Measurements from ENCODE around the gene PTPRE. TPM values are rescaled to one million over a fixed set of nuclear protein-coding genes. Genes with fewer than 3 reads are reported as not detected.
A peak's percentile ranks its signal among the peaks of the same experiment; 100 is the strongest.

PTPRE gene
- total and polyA plus RNA-seq, 9 donors, result 3.3 to 6.3 (median 4.4) TPM

GRCh38 chr10:128042131-128042610 is 135.3 kb downstream of the PTPRE start:
- WGBS (ENCODE audit: insufficient coverage), result 80% methylated on average over 13 of the region's 17 CpGs
- H3K4me1 ChIP-seq (ENCODE audit: control insufficient read depth, insufficient read depth, low read length), result no peaks in the 10 kb centered on the region

GRCh38 chr10:128043259-128044045 is 136.5 kb downstream of the PTPRE start:
- Histone ChIP-seq H3K9me3 (replicated peaks; ENCODE audit: control insufficient read depth, low read depth, low read length) (no peaks in the 10 kb centered on the region), H3K27me3 (ENCODE audit: control insufficient read depth, insufficient read depth, low read length) (no peaks in the 10 kb centered on the region)
- 65% methylated on average over 8 of the region's 18 CpGs for WGBS (ENCODE audit: insufficient coverage)

More at GRCh38 chr10:128042131-128042610, 135.3 kb downstream of the PTPRE start:
- no peak for DNase-seq
- Histone ChIP-seq H3K4me3 (ENCODE audit: low read length) (no peak overlapping the region), H3K27me3 (ENCODE audit: control insufficient read depth, insufficient read depth, low read length) (no peaks in the 10 kb centered on the region), H3K36me3 (ENCODE audit: control insufficient read depth, insufficient read depth, low read length) (no peaks in the 10 kb centered on the region), H3K27ac (ENCODE audit: low read length) (no peak overlapping the region), H3K9me3 (replicated peaks; ENCODE audit: control insufficient read depth, low read depth, low read length) (no peaks in the 10 kb centered on the region)

GRCh38 chr10:128044186-128044585 is 137.3 kb downstream of the PTPRE start:
- Histone ChIP-seq H3K27me3 (ENCODE audit: control insufficient read depth, insufficient read depth, low read length) (no peaks in the 10 kb centered on the region), H3K36me3 (ENCODE audit: control insufficient read depth, insufficient read depth, low read length) (no peaks in the 10 kb centered on the region), H3K4me3 (ENCODE audit: low read length) (no peak overlapping the region), H3K4me1 (ENCODE audit: control insufficient read depth, insufficient read depth, low read length) (no peaks in the 10 kb centered on the region), H3K27ac (ENCODE audit: low read length) (no peak overlapping the region), H3K9me3 (replicated peaks; ENCODE audit: control insufficient read depth, low read depth, low read length) (no peaks in the 10 kb centered on the region)
- DNase-seq, result no peak
- 87% methylated on average over 2 of the region's 3 CpGs for WGBS (ENCODE audit: insufficient coverage)

More at GRCh38 chr10:128043259-128044045, 136.5 kb downstream of the PTPRE start:
- Histone ChIP-seq H3K36me3 (ENCODE audit: control insufficient read depth, insufficient read depth, low read length) (no peaks in the 10 kb centered on the region), H3K4me3 (ENCODE audit: low read length) (no peak overlapping the region), H3K27ac (ENCODE audit: low read length) (no peak overlapping the region), H3K4me1 (ENCODE audit: control insufficient read depth, insufficient read depth, low read length) (no peaks in the 10 kb centered on the region)
- DNase-seq, result no peak

- WGBS (ENCODE audit: insufficient coverage), result 81% methylated on average over 11 of the region's 16 CpGs
- Histone ChIP-seq H3K4me1 (ENCODE audit: control insufficient read depth, insufficient read depth, low read length) (no peaks in the 10 kb centered on the region), H3K36me3 (ENCODE audit: control insufficient read depth, insufficient read depth, low read length) (peaks cover 4% of the 10 kb centered on the region), H3K9me3 (replicated peaks; ENCODE audit: control insufficient read depth, low read depth, low read length) (no peaks in the 10 kb centered on the region), H3K4me3 (ENCODE audit: low read length) (no peak overlapping the region), H3K27ac (ENCODE audit: low read length) (no peak overlapping the region), H3K27me3 (ENCODE audit: control insufficient read depth, insufficient read depth, low read length) (no peaks in the 10 kb centered on the region)
- no peak for DNase-seq
These were observed 138.3 kb downstream of the PTPRE start for GRCh38 chr10:128044961-128045832.

GRCh38 chr10:128045833-128046120 is 138.9 kb downstream of the PTPRE start:
- no peaks in the 10 kb centered on the region for H3K9me3 ChIP-seq (replicated peaks; ENCODE audit: control insufficient read depth, low read depth, low read length)
- H3K36me3 ChIP-seq (ENCODE audit: control insufficient read depth, insufficient read depth, low read length), result peaks cover 4% of the 10 kb centered on the region
- DNase-seq, result no peak
- H3K4me1 ChIP-seq (ENCODE audit: control insufficient read depth, insufficient read depth, low read length), result no peaks in the 10 kb centered on the region
- H3K4me3 ChIP-seq (ENCODE audit: low read length), result no peak overlapping the region
- H3K27ac ChIP-seq (ENCODE audit: low read length), result no peak overlapping the region
- WGBS (ENCODE audit: insufficient coverage), result 100% methylated on average over 1 of the region's 6 CpGs
- no peaks in the 10 kb centered on the region for H3K27me3 ChIP-seq (ENCODE audit: control insufficient read depth, insufficient read depth, low read length)

- Histone ChIP-seq H3K9me3 (replicated peaks; ENCODE audit: control insufficient read depth, low read depth, low read length) (no peaks in the 10 kb centered on the region), H3K27ac (ENCODE audit: low read length) (no peak overlapping the region), H3K4me3 (ENCODE audit: low read length) (no peak overlapping the region), H3K36me3 (ENCODE audit: control insufficient read depth, insufficient read depth, low read length) (peaks cover 4% of the 10 kb centered on the region), H3K4me1 (ENCODE audit: control insufficient read depth, insufficient read depth, low read length) (no peaks in the 10 kb centered on the region), H3K27me3 (ENCODE audit: control insufficient read depth, insufficient read depth, low read length) (no peaks in the 10 kb centered on the region)
- WGBS (ENCODE audit: insufficient coverage), result 89% methylated on average over 23 of the region's 23 CpGs
- DNase-seq, result no peak
These were observed 139.5 kb downstream of the PTPRE start for GRCh38 chr10:128046156-128046952.

- Histone ChIP-seq H3K27me3 (ENCODE audit: control insufficient read depth, insufficient read depth, low read length) (no peaks in the 10 kb centered on the region), H3K4me1 (ENCODE audit: control insufficient read depth, insufficient read depth, low read length) (no peaks in the 10 kb centered on the region), H3K36me3 (ENCODE audit: control insufficient read depth, insufficient read depth, low read length) (peaks cover 4% of the 10 kb centered on the region), H3K9me3 (replicated peaks; ENCODE audit: control insufficient read depth, low read depth, low read length) (no peaks in the 10 kb centered on the region), H3K27ac (ENCODE audit: low read length) (no peak overlapping the region), H3K4me3 (ENCODE audit: low read length) (no peak overlapping the region)
- no peak for DNase-seq
- 90% methylated on average over 5 of the region's 10 CpGs for WGBS (ENCODE audit: insufficient coverage)
These were observed 140.0 kb downstream of the PTPRE start for GRCh38 chr10:128046953-128047290.

- no peaks in the 10 kb centered on the region for H3K4me1 ChIP-seq (ENCODE audit: control insufficient read depth, insufficient read depth, low read length)
- peak; percentile 73 for DNase-seq
- H3K36me3 ChIP-seq (ENCODE audit: control insufficient read depth, insufficient read depth, low read length), result peaks cover 4% of the 10 kb centered on the region
- no peaks in the 10 kb centered on the region for H3K9me3 ChIP-seq (replicated peaks; ENCODE audit: control insufficient read depth, low read depth, low read length)
- peak overlapping the region; percentile 3 for H3K4me3 ChIP-seq (ENCODE audit: low read length)
- no peaks in the 10 kb centered on the region for H3K27me3 ChIP-seq (ENCODE audit: control insufficient read depth, insufficient read depth, low read length)
- H3K27ac ChIP-seq (ENCODE audit: low read length), result peak overlapping the region; percentile 32
- WGBS (ENCODE audit: insufficient coverage), result 38% methylated on average over 16 of the region's 17 CpGs
These were observed 140.4 kb downstream of the PTPRE start for GRCh38 chr10:128047351-128047750.

GRCh38 chr10:128047991-128048818 is 141.3 kb downstream of the PTPRE start:
- peak; percentile 70 for DNase-seq
- no peaks in the 10 kb centered on the region for H3K27me3 ChIP-seq (ENCODE audit: control insufficient read depth, insufficient read depth, low read length)
- 44% methylated on average over 10 of the region's 21 CpGs for WGBS (ENCODE audit: insufficient coverage)
- H3K27ac ChIP-seq (ENCODE audit: low read length), result peak overlapping the region; percentile 32
- H3K9me3 ChIP-seq (replicated peaks; ENCODE audit: control insufficient read depth, low read depth, low read length), result no peaks in the 10 kb centered on the region
- H3K4me3 ChIP-seq (ENCODE audit: low read length), result peak overlapping the region; percentile 3
- H3K4me1 ChIP-seq (ENCODE audit: control insufficient read depth, insufficient read depth, low read length), result no peaks in the 10 kb centered on the region
- peaks cover 4% of the 10 kb centered on the region for H3K36me3 ChIP-seq (ENCODE audit: control insufficient read depth, insufficient read depth, low read length)
